Astrocyte of the cerebellum (primary cell): ENCODE results near the gene ROCK2.
"Not testable (repeated sequence)": the region's sequence is repeated elsewhere in the genome, so short reads cannot be mapped to it uniquely, and the experiment has no call there.

Experiments used
- DNase-seq: peaks from one replicate; pipeline ENCODE4 v3.0.0-alpha.2; 2011; ENCODE audit warnings: low read depth
- H3K4me3 ChIP-seq: 2 replicates; pipeline ENCODE4 v1.5.1; 2011; ENCODE audit warnings: mild to moderate bottlenecking, low read depth, low read length, moderate library complexity
- CTCF ChIP-seq: IDR thresholded peaks from 2 replicates; pipeline ENCODE4 v1.5.1; 2012; ENCODE audit warnings: low read length, low read depth, moderate library complexity, mild to moderate bottlenecking; ENCODE audit errors: missing control alignments
- in situ Hi-C: cut with HindIII; loops from 2 replicates; pipeline ENCODE4 v1.10.0; 2017; ENCODE audit warnings: low sequenced_read_pairs

The ROCK2 gene

DNA sequence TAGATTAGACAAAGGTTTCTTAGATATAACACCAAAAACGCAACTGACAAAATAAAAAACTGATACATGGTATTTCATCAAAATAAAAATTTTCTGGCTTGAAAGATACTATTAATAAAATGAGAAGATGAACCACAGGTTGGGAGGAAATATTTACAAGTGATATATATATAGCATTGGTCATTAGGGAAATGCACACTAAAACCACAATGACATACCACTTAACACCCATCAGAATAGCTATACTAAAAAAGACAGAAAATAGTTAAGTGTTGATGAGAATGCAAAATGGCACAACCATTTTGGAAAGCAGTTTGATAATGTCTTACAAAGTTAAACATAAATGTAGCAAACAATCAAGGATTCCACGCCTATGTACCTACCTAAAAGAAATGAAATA lies 105.3 kb downstream of the ROCK2 start:
- no peak overlapping the region for H3K4me3 ChIP-seq
- TF ChIP-seq CTCF = no peak
- in situ Hi-C loops = no loop called here
- no peak for DNase-seq

GRCh38 chr2:11237122-11237521 lies 107.3 kb downstream of the ROCK2 start:
- TF ChIP-seq CTCF = no peak
- in situ Hi-C loops = no loop called here
- H3K4me3 ChIP-seq = no peak overlapping the region
- DNase-seq = no peak

GRCh38 chr2:11236335-11236734 lies 108.1 kb downstream of the ROCK2 start:
- DNase-seq = no peak
- TF ChIP-seq CTCF = no peak
- in situ Hi-C loops = no loop called here
- no peak overlapping the region for H3K4me3 ChIP-seq

DNA sequence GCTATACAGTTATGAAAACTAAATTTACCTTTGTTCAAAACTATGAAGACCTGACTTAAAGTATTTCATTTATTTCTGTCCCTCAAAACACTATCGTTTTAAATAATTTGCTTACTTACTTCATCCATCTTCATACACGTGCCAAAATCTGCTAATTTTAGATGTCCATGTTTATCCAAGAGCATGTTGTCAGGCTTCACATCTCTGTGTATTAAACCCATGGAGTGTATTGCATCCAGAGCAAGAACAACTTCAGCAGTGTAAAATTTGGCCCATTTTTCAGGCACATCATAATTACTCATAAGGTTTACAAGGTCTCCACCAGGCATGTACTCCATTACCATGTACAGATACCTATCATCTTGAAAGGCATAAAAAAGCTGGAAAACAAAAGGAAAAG lies 108.9 kb downstream of the ROCK2 start:
- no peak overlapping the region for H3K4me3 ChIP-seq
- TF ChIP-seq CTCF = no peak
- in situ Hi-C loops = no loop called here
- DNase-seq = no peak

- no peak overlapping the region for H3K4me3 ChIP-seq
- no peak for DNase-seq
- in situ Hi-C loops = no loop called here
- no peak for TF ChIP-seq CTCF
These were observed 110.1 kb downstream of the ROCK2 start for GRCh38 chr2:11234309-11234708.

- in situ Hi-C loops, DNase-seq, H3K4me3 ChIP-seq: not testable (repeated sequence)
These were observed 113.2 kb downstream of the ROCK2 start for GRCh38 chr2:11231193-11231592.

DNA sequence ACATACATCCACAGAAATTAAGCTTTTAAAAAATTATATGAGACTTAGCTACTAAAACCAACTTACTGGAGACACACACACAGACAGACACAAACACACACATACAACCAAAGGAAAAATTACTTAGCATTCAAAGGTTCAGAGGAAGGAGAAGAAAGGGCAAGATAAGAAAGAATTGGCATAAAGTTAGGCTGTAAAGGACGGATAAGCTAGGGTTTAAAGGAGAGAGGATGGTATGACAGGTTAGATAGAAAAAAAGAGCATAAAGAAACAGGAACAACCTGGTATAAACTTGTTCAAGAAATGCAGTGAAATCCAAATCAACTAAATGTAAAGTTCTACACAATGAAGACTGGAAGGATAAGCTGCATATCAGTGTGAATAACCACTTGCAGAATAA lies 115.7 kb downstream of the ROCK2 start:
- no peak overlapping the region for H3K4me3 ChIP-seq
- in situ Hi-C loops = no loop called here
- no peak for TF ChIP-seq CTCF
- DNase-seq = no peak
